ENCODE data around the gene AFG1L.

Gene AFG1L

DNA sequence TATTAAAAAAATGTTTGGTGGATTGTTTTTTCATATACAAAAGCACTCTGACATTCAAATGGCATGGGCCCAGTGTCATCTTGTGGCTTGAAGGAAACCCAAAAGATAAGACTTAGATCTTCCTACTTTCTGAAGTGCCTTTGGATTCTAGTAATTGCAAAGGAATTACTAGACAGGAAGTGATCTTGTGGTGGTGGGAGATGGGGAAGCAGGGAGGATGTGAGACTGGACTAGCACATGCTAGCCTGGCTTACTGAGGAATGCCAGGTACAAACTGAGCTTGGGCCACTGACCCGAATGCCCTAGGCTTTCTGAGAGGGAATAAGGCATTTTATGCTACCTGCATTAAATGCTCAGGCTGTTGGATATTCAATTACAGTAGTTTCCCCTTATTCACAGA lies 59.0 kb downstream of the AFG1L start:
- H3K4me3 ChIP-seq (ENCODE audit: low read depth, low read length): no peak overlapping the region
- TF ChIP-seq, protein P1, sequence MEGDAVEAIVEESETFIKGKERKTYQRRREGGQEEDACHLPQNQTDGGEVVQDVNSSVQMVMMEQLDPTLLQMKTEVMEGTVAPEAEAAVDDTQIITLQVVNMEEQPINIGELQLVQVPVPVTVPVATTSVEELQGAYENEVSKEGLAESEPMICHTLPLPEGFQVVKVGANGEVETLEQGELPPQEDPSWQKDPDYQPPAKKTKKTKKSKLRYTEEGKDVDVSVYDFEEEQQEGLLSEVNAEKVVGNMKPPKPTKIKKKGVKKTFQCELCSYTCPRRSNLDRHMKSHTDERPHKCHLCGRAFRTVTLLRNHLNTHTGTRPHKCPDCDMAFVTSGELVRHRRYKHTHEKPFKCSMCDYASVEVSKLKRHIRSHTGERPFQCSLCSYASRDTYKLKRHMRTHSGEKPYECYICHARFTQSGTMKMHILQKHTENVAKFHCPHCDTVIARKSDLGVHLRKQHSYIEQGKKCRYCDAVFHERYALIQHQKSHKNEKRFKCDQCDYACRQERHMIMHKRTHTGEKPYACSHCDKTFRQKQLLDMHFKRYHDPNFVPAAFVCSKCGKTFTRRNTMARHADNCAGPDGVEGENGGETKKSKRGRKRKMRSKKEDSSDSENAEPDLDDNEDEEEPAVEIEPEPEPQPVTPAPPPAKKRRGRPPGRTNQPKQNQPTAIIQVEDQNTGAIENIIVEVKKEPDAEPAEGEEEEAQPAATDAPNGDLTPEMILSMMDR (IDR thresholded peaks at IDR 0.05; ENCODE audit: low read depth, low read length): no peak

DNA sequence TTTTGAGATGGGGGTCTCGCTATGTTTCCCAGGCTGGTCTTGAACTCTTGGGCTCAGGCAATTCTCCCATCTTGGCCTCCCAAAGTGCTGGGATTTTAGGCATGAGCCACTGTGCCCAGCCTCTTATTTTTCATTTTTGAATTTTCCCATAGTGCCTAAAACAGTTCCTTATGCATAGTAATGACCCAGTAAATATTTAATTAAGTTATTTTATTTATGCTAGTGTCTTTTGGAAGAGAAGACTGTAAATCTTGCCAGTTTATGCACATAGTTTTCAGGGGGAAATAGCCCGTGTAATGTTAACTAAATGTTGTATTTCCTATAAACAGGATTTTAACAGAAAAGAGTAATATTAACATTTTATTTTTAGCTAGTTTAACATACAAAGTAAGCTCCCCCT lies 60.3 kb downstream of the AFG1L start:
- H3K4me3 ChIP-seq (ENCODE audit: low read depth, low read length): no peak overlapping the region
- TF ChIP-seq, protein P1 (IDR thresholded peaks at IDR 0.05; ENCODE audit: low read depth, low read length): no peak

GRCh38 chr6:108355890-108356289 lies 61.0 kb downstream of the AFG1L start:
- TF ChIP-seq, protein P1 (IDR thresholded peaks at IDR 0.05; ENCODE audit: low read depth, low read length): no peak
- H3K4me3 ChIP-seq (ENCODE audit: low read depth, low read length): no peak overlapping the region

GRCh38 chr6:108359901-108360882 lies 65.3 kb downstream of the AFG1L start:
- H3K4me3 ChIP-seq (ENCODE audit: low read depth, low read length): no peak overlapping the region
- TF ChIP-seq, protein P1 (IDR thresholded peaks at IDR 0.05; ENCODE audit: low read depth, low read length): no peak

DNA sequence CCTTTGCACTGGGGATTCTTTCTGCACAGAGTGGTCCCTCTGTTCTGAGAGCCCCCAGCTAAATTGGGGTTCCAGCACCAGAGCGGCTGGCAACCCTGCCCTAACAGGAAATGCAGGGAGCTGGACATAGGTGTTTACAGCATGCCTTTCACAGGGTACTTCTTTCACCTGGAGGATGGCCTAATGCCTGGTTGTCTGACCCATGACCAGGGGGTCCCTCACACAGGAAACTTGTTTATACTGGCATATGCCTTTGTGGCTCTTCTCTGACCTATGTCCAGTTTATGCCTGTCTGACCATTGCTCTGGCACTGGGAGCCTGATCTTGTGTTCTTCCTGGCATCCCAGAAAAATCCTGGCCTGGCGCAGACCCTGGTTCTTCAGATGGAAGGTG lies 66.1 kb downstream of the AFG1L start:
- no peak overlapping the region for H3K4me3 ChIP-seq (ENCODE audit: low read depth, low read length)
- TF ChIP-seq, protein P1 (IDR thresholded peaks at IDR 0.05; ENCODE audit: low read depth, low read length): no peak

- TF ChIP-seq, protein P1 (IDR thresholded peaks at IDR 0.05; ENCODE audit: low read depth, low read length): no peak
- H3K4me3 ChIP-seq (ENCODE audit: low read depth, low read length): no peak overlapping the region
Measured at GRCh38 chr6:108361312-108361932, 66.6 kb downstream of the AFG1L start.

DNA sequence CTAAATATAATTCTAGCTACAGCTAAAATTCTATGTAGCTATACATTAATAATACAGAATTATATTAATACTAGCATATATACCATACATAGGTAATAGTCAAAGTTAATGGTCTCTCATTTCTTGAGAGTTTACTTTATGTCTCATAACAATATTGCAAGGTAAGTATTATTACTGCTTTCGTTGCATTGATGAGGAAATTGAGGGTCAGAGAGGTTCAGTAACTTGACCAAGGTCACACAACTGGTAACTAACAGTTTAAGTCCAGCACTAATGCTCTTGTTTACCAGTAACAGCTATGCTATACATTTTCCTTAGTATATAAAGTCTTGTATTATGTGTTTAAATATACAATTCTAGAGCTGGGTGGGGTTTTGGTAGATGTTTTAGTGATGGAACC lies 67.6 kb downstream of the AFG1L start:
- H3K4me3 ChIP-seq (ENCODE audit: low read depth, low read length): no peak overlapping the region
- TF ChIP-seq, protein P1 (IDR thresholded peaks at IDR 0.05; ENCODE audit: low read depth, low read length): no peak

Data from WI38 (cell line).